ENCODE data around the gene JPH4. TPM values are rescaled to one million over a fixed set of nuclear protein-coding genes. Genes with fewer than 3 reads are reported as not detected.

Gene JPH4
- polyA plus RNA-seq, 1 of the 3 experiments (the other 2 are of a cell fraction), result 8.7 TPM

GRCh38 chr14:23520899-23521533, 57.6 kb downstream of the JPH4 start:
- Histone ChIP-seq H4K20me1 (ENCODE audit: insufficient read depth) (no peaks in the 10 kb centered on the region), H3K27me3 (ENCODE audit: insufficient read depth) (no peaks in the 10 kb centered on the region), H3K9me2 (no peaks in the 10 kb centered on the region), H3K4me1 (ENCODE audit: control insufficient read depth in 1 of 2, insufficient read depth in 2 of 2, low read depth in 1 of 2, low read length in 1 of 2) (no peaks in the 10 kb centered on the region), H3K9ac (no peak overlapping the region), H3K79me2 (ENCODE audit: insufficient read depth) (no peaks in the 10 kb centered on the region), H3K9me3 (no peaks in the 10 kb centered on the region), H2AFZ (ENCODE audit: low read depth) (no peak overlapping the region), H3K27ac (ENCODE audit: low read depth in 2 of 2, low read length in 1 of 2) (no peak overlapping the region), H3K4me3 (ENCODE audit: low read depth in 2 of 2, low read length in 1 of 2) (no peak overlapping the region), H3K4me2 (no peak overlapping the region), H3K36me3 (replicated peaks in 1 of 2; ENCODE audit: control insufficient read depth in 1 of 2, insufficient read depth in 2 of 2, low read length in 1 of 2) (peaks cover 0 to 3% of the 10 kb centered on the region in 2 experiments), H3F3A (replicated peaks; ENCODE audit: insufficient read depth) (no peaks in the 10 kb centered on the region)
- DNase-seq, result no peak
- ChIA-PET POLR2A (no interaction called here), CTCF (interaction anchor here (1.1 to 2.0 kb wide), 4 partner anchors 8 to 39 kb away, joined by 3 to 9 read pairs (median 6); no protein-coding TSS in a partner anchor)
- TF ChIP-seq EP300 (IDR thresholded peaks at IDR 0.05; ENCODE audit: borderline replicate concordance in 1 of 2, low read depth in 1 of 2, low read length in 1 of 2) (no peak), MAX (IDR thresholded peaks at IDR 0.05; ENCODE audit: low read depth) (no peak), USF2 (IDR thresholded peaks at IDR 0.05; ENCODE audit: borderline replicate concordance, low read depth, low read length) (no peak), NRF1 (IDR thresholded peaks at IDR 0.05; ENCODE audit: low read depth, low read length) (no peak), RAD21 (IDR thresholded peaks at IDR 0.05; ENCODE audit: low read length) (no peak), RXRA (IDR thresholded peaks at IDR 0.05; ENCODE audit: borderline replicate concordance, low read depth) (no peak), REST (IDR thresholded peaks at IDR 0.05; ENCODE audit: low read depth, low read length) (no peak), MEF2A (IDR thresholded peaks at IDR 0.05; ENCODE audit: borderline replicate concordance, low read depth) (no peak), SMC3 (IDR thresholded peaks at IDR 0.05; ENCODE audit: low read depth, low read length) (no peak), NFIC (IDR thresholded peaks at IDR 0.05; ENCODE audit: borderline replicate concordance) (no peak), MXI1 (IDR thresholded peaks at IDR 0.05; ENCODE audit: low read depth, low read length) (no peak), JUND (IDR thresholded peaks at IDR 0.05) (no peak), CHD2 (IDR thresholded peaks at IDR 0.05; ENCODE audit: low read length, partially characterized antibody) (no peak), ELF1 (IDR thresholded peaks at IDR 0.05) (no peak), RCOR1 (IDR thresholded peaks at IDR 0.05; ENCODE audit: low read length) (no peak), USF1 (IDR thresholded peaks at IDR 0.05; ENCODE audit: borderline replicate concordance, low read depth) (no peak), ZBTB33 (IDR thresholded peaks at IDR 0.05; ENCODE audit: borderline replicate concordance, low read depth) (no peak), POLR2AphosphoS5 (IDR thresholded peaks at IDR 0.05; ENCODE audit: low read depth, low read length) (no peak), RFX5 (IDR thresholded peaks at IDR 0.05; ENCODE audit: low read length) (no peak)
- WGBS (ENCODE audit: low lambda C conversion rate), result 81% methylated on average over 14 of the region's 14 CpGs
